Subcutaneous abdominal adipose tissue (tissue), 5 donors: ENCODE data around the gene PDE11A.
"Not testable (repeated sequence)": the region's sequence is repeated elsewhere in the genome, so short reads cannot be mapped to it uniquely, and the experiment has no call there.

Source experiments
- H3K27ac ChIP-seq: one replicate; pipeline ENCODE4 v1.7.0; 2013; ENCODE audit warnings: low read depth, mild to moderate bottlenecking, inconsistent platforms, low read length, moderate library complexity
- H3K27me3 ChIP-seq, 5 donors: one replicate each; pipeline ENCODE4 v1.7.0; 2013; ENCODE audit warnings: low read length in 5 of 5, inconsistent platforms in 1 of 5; ENCODE audit not compliant: control insufficient read depth in 5 of 5, insufficient read depth in 4 of 5
- H3K36me3 ChIP-seq, 5 donors: one replicate each; pipeline ENCODE4 v1.7.0; 2013; ENCODE audit warnings: low read length in 5 of 5; ENCODE audit not compliant: control insufficient read depth in 5 of 5, insufficient read depth in 5 of 5
- H3K4me1 ChIP-seq, 5 donors: one replicate each; pipeline ENCODE4 v1.7.0; 2013; ENCODE audit warnings: low read length in 5 of 5, mild to moderate bottlenecking in 3 of 5, moderate library complexity in 1 of 5; ENCODE audit not compliant: control insufficient read depth in 5 of 5, insufficient read depth in 5 of 5
- H3K4me3 ChIP-seq, 5 donors: one replicate each; pipeline ENCODE4 v1.7.0; 2013; ENCODE audit warnings: low read length in 5 of 5, low read depth in 1 of 5
- H3K9ac ChIP-seq, 5 donors: one replicate each; pipeline ENCODE4 v1.7.0; 2013; ENCODE audit warnings: low read length in 5 of 5, mild to moderate bottlenecking in 4 of 5, moderate library complexity in 3 of 5
- H3K9me3 ChIP-seq, 5 donors: one replicate each; pipeline ENCODE4 v1.7.0; 2013; ENCODE audit warnings: low read length in 5 of 5; ENCODE audit not compliant: control insufficient read depth in 5 of 5
- donor health status: healthy.
- donor health status: healthy.
- donor health status: healthy.
- donor health status: healthy.
- donor health status: healthy.

The PDE11A gene

DNA sequence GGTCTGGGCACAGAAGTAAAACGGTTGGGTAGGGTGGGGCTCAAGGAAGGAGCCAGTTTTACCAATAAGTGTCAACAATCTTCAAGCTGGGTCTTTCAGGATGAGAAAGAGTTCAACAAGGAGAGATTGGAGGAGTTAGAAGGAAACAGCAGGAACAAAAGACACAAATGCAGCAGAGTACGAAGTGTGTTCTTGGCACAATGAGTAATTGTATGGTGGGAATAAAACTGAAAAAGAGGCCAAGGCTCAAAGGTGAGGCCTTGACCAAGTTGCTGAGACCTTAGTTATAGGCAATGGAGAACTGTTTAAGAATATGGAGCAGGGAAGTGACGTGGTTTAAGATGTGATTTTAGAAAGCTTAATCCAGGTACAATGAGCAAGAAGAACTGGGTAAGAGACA lies 230.3 kb downstream of the PDE11A start:
- H3K9ac ChIP-seq: no peak overlapping the region
- H3K27me3 ChIP-seq: no peaks in the 10 kb centered on the region
- no peaks in the 10 kb centered on the region for H3K9me3 ChIP-seq

DNA sequence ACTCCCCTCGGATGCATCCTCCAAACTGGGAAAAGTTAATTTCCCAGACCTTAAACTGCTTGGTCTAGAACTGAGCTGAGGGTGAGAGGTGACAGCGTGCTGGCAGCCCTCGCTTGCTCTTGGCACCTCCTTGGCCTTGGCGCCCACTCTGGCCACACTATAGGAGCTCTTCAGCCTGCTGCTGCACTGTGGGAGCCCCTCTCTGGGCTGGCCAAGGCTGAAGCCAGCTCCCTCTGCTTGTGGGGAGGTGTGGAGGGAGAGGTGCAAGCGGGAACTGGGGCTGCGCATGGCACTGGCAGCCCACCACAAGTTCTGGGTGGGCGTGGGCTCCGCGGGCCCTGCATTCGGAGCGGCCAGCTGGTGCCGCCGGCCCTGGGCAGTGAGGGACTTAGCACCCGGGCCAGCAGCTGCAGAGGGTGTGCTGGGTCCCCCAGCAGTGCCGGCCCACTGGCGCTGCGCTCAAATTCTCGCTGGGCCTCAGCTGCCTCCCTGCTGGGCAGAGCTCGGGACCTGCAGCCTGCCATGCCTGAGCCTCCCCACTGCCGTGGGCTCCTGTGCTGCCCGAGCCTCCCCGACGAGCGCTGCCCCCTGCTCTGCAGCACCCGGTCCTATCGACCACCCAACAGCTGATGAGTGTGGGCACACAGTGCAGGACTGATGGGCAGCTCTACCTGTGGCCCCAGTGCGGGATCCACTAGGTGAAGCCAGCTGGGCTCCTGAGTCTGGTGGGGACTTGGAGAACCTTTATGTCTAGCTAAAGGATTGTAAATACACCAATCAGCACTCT lies 237.0 kb downstream of the PDE11A start:
- H3K4me3 ChIP-seq, H3K27ac ChIP-seq, H3K36me3 ChIP-seq, H3K9ac ChIP-seq, H3K27me3 ChIP-seq: not testable (repeated sequence)
- Histone ChIP-seq H3K4me1 (peaks cover 0 to 10% (median 0%) of the 10 kb centered on the region in 5 donors), H3K9me3 (peaks cover 0 to 13% (median 7%) of the 10 kb centered on the region in 5 donors)

More for the DNA sequence above, 230.3 kb downstream of the PDE11A start:
- H3K27ac ChIP-seq: no peak overlapping the region
- H3K4me1 ChIP-seq: peaks cover 0 to 14% (median 5%) of the 10 kb centered on the region in 5 donors
- no peaks in the 10 kb centered on the region for H3K36me3 ChIP-seq
- H3K4me3 ChIP-seq: no peak overlapping the region

DNA sequence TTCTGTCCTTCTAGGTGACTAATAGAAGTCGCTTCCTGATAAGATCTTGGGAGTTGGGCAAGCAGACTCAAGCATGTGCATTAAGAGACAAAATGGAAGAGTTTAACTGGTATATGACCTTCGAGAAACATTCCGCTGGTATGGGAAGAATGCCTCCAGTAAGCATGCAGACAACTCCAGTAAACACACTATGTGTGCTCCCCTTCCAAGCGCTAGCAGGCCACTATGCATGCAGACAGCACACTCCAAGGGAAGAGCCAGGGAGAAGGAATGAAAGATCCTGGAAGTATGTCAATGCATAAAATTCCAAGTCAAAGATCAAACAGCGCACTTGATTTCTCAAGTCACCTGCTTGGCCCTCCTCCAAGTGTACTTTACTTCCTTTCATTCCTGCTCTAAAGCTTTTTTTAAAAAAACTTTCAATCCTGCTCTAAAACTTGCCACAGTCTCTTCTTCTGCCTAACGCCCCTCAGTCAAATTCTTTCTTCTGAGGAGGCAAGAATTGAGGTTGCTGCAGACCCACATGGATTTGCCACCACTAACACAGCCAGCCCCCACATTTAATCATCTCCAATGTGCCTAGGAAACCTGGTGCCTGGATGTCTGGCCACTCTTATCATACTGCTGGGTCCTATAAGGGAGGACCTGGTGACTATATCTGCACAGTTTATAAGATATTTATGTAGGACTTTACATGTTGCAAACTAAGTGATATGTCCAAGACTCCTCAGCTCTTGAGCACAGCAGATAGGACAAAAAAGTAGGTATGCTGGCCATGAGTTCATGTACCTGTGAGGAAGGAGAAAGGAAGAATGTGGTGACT lies 239.8 kb downstream of the PDE11A start:
- H3K36me3 ChIP-seq: no peaks in the 10 kb centered on the region
- H3K27ac ChIP-seq: no peak overlapping the region
- H3K27me3 ChIP-seq: no peaks in the 10 kb centered on the region
- peaks cover 0 to 20% (median 0%) of the 10 kb centered on the region in 5 donors for H3K4me1 ChIP-seq
- no peak overlapping the region for H3K9ac ChIP-seq
- H3K4me3 ChIP-seq: no peak overlapping the region
- peaks cover 0 to 13% (median 7%) of the 10 kb centered on the region in 5 donors for H3K9me3 ChIP-seq

DNA sequence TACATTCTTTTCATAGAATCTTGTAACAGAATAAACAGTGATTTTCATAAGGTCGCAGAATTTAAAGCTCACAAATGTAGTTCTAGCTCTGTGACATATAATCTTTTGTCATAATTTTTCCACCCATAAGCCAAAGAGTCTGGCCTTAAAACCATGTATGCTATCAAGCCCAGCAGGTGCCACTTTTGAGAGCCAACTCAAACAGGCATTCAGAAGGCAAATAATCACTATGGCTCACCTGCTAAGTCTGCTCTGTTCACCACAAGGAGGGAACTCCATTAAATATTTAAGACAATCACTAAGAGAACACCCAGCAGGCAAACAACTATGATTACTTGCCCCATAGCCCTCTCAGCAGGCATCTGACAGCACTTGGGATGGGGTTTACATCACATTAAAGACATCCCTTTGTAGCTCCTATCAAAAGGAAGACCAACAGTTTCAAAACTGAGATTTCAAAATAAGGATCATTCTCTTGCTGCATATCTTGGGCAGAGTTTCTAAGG lies 241.6 kb downstream of the PDE11A start:
- Histone ChIP-seq H3K27ac (peak overlapping the region; percentile 39), H3K9ac (peak overlapping the region in 1 of 5 donors; percentile 18), H3K36me3 (no peaks in the 10 kb centered on the region), H3K9me3 (peaks cover 0 to 13% (median 7%) of the 10 kb centered on the region in 5 donors), H3K4me1 (peaks cover 0 to 32% (median 8%) of the 10 kb centered on the region in 5 donors), H3K27me3 (no peaks in the 10 kb centered on the region), H3K4me3 (no peak overlapping the region)

DNA sequence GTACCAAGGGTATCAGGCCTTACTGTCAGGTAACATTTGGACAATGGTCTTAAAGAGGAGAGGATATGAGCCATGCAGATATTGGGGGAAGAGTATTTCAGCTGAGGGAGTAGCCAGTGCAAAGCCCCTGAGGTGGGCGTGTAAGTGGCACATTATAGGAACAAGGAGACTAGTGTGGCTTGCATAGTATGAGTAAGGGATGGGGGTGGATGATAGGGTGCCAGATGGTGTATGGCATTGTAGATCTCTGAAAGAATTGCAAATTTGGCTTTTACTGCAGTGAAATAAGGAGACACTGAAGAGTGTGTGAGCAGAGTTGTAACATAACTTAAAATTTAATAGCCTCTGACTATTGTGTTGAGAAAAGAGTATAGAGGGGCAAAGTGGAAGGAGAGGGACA lies 244.0 kb downstream of the PDE11A start:
- H3K36me3 ChIP-seq: no peaks in the 10 kb centered on the region
- H3K9ac ChIP-seq: no peak overlapping the region
- no peak overlapping the region for H3K27ac ChIP-seq
- peaks cover 0 to 3% (median 0%) of the 10 kb centered on the region in 5 donors for H3K9me3 ChIP-seq
- H3K4me1 ChIP-seq: peaks cover 0 to 32% (median 8%) of the 10 kb centered on the region in 5 donors
- no peaks in the 10 kb centered on the region for H3K27me3 ChIP-seq
- H3K4me3 ChIP-seq: peak overlapping the region in 1 of 5 donors; percentile 11

DNA sequence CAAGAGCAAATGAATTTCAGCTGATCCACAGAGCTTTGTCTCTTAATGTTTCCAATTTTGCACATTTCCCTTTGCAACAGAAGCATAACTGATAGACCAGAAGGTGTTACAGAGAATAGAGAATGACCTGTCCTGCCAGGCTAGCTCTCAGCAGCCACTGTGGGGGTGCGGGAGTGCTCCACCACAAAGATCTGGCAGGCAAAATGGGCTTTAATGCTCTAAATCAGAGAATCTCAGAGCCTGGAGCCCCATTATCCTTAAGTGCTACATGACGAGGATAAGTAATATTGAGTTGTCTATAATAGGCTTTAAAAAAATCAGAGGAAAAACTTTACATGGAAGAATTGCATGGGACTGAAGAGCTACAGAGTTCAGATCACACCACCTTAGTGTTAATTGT lies 245.7 kb downstream of the PDE11A start:
- H3K27me3 ChIP-seq: no peaks in the 10 kb centered on the region
- H3K4me3 ChIP-seq: no peak overlapping the region
- H3K4me1 ChIP-seq: peaks cover 0 to 32% (median 8%) of the 10 kb centered on the region in 5 donors
- H3K9me3 ChIP-seq: no peaks in the 10 kb centered on the region
- H3K27ac ChIP-seq: no peak overlapping the region
- H3K36me3 ChIP-seq: no peaks in the 10 kb centered on the region
- H3K9ac ChIP-seq: no peak overlapping the region

DNA sequence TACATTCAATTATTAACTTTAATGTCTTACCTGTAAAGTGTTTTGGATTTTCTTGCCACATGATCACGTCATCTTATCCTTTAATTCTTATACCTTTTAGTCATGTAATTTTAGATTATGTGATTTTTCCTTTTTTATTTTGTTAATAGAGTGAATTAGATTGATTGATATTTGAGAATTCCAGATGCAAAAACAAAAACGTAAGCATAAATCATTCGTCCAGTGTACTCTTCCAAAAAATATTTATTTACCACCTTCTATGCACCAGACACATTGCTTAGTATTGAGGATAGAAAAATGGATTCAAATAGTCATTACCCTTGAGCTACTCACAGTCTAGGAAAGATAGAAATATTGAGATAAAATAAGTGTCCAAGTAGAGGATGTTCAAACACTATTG lies 249.6 kb downstream of the PDE11A start:
- no peak overlapping the region for H3K4me3 ChIP-seq
- no peaks in the 10 kb centered on the region for H3K27me3 ChIP-seq
- H3K4me1 ChIP-seq: peaks cover 0 to 12% (median 8%) of the 10 kb centered on the region in 5 donors
- no peak overlapping the region for H3K9ac ChIP-seq
- H3K9me3 ChIP-seq: no peaks in the 10 kb centered on the region
- H3K27ac ChIP-seq: no peak overlapping the region
- H3K36me3 ChIP-seq: no peaks in the 10 kb centered on the region

DNA sequence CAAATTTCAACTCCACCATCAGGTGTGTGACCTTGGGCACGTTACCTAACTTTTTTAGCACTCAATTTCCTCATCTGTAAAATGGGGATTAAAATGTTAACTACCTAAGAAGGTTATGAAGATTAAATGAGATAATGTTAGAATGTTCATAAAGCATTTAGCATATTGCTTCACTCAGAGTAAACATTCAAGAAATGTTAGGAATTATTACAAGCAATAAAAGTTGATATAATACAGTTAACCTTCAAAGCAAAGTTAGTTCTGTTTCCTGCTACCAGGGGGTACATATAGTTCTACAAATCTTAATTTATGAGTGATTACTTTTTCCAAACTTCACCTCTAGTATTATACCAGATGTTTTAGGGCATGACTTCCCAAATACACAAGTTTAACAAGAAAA lies 254.2 kb downstream of the PDE11A start:
- Histone ChIP-seq H3K9ac (no peak overlapping the region), H3K4me3 (no peak overlapping the region), H3K27ac (no peak overlapping the region), H3K9me3 (no peaks in the 10 kb centered on the region), H3K4me1 (no peaks in the 10 kb centered on the region), H3K36me3 (no peaks in the 10 kb centered on the region), H3K27me3 (no peaks in the 10 kb centered on the region)

DNA sequence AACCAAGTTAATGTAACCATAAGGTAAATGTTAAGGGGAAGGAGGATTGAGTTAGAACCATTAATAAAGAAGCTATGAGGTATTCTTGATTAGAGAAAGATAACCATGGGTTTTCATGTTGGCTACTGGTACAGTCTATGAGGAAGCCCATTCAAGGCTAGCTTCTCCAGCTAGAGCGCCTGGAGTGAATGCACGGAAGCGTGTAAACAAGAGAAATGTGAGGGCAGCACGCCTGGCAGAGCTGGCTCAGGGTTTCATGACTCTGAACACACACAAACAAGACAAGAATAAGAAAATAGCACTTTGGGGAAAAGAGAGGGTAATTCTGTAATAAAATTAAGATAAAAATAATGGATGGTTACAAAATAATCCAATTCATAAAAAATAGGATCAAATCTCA lies 255.3 kb downstream of the PDE11A start:
- peaks cover 0 to 8% (median 0%) of the 10 kb centered on the region in 5 donors for H3K9me3 ChIP-seq
- H3K27me3 ChIP-seq: no peaks in the 10 kb centered on the region
- H3K36me3 ChIP-seq: no peaks in the 10 kb centered on the region
- H3K4me3 ChIP-seq: no peak overlapping the region
- no peaks in the 10 kb centered on the region for H3K4me1 ChIP-seq
- H3K9ac ChIP-seq: no peak overlapping the region
- H3K27ac ChIP-seq: no peak overlapping the region

DNA sequence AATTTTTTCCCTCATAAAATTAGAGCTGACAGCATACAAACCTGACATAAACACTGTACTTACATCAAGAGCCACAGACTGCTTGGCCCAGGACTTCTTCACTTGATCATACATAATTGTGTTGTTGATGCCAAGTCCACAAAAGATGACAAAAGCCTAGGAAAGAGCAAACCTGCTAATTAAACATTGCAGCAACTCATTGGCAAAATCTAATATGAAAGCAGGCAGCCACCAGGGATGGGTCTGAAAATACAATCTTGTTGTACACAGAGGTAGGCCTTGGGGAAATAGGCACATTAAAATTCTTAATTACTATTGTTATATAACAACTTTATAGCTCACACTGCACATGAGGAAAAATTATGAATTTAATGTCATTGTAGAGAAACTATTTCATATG lies 255.8 kb downstream of the PDE11A start:
- Histone ChIP-seq H3K4me3 (no peak overlapping the region), H3K36me3 (no peaks in the 10 kb centered on the region)

More for the DNA sequence above, 255.8 kb downstream of the PDE11A start:
- no peaks in the 10 kb centered on the region for H3K4me1 ChIP-seq
- no peaks in the 10 kb centered on the region for H3K27me3 ChIP-seq
- peaks cover 0 to 8% (median 0%) of the 10 kb centered on the region in 5 donors for H3K9me3 ChIP-seq
- no peak overlapping the region for H3K27ac ChIP-seq
- H3K9ac ChIP-seq: no peak overlapping the region
